Hepatocyte (in vitro differentiated cells): ENCODE measurements around the gene TOR1AIP1. TPM values are rescaled to one million over a fixed set of nuclear protein-coding genes. Genes with fewer than 3 reads are reported as not detected.
"Not testable (repeated sequence)": the region's sequence is repeated elsewhere in the genome, so short reads cannot be mapped to it uniquely, and the experiment has no call there.

Experiments used
- DNase-seq: peaks from one replicate; pipeline ENCODE4 v3.0.0-alpha.2; 2016; ENCODE audit warnings: low spot score
- H2AFZ ChIP-seq: fragments of 200-600 bp; sonication (generic); 2 replicates; pipeline ENCODE4 v1.6.0; 2016; ENCODE audit warnings: antibody characterized with exemption, mild to moderate bottlenecking
- H3K27ac ChIP-seq: fragments of 200-600 bp; sonication (generic); 2 replicates; pipeline ENCODE4 v1.5.1; 2016; ENCODE audit warnings: mild to moderate bottlenecking
- H3K27me3 ChIP-seq: fragments of 200-600 bp; sonication (generic); 2 replicates; pipeline ENCODE4 v1.6.1; 2016
- H3K36me3 ChIP-seq: fragments of 200-600 bp; sonication (generic); replicated peaks from 2 replicates; pipeline ENCODE4 v1.5.1; 2016; ENCODE audit warnings: low read depth; ENCODE audit not compliant: insufficient read depth
- H3K4me1 ChIP-seq: fragments of 200-600 bp; sonication (generic); 2 replicates; pipeline ENCODE4 v1.5.1; 2016; ENCODE audit warnings: mild to moderate bottlenecking, moderate library complexity; ENCODE audit not compliant: insufficient read depth
- H3K4me2 ChIP-seq: fragments of 200-600 bp; sonication (generic); 2 replicates; pipeline ENCODE4 v1.6.0; 2016
- H3K4me3 ChIP-seq: fragments of 200-600 bp; sonication (generic); 2 replicates; pipeline ENCODE4 v1.5.1; 2016; ENCODE audit warnings: mild to moderate bottlenecking
- H3K79me2 ChIP-seq: fragments of 200-600 bp; sonication (generic); 2 replicates; pipeline ENCODE4 v1.6.0; 2017; ENCODE audit warnings: mild to moderate bottlenecking
- H3K9me2 ChIP-seq: fragments of 200-600 bp; sonication (generic); replicated peaks from 2 replicates; pipeline ENCODE4 v1.6.0; 2017; ENCODE audit warnings: mild to moderate bottlenecking; ENCODE audit not compliant: insufficient read depth
- H3K9me3 ChIP-seq: fragments of 200-600 bp; sonication (generic); 2 replicates; pipeline ENCODE4 v1.5.1; 2016; ENCODE audit warnings: low read depth, mild to moderate bottlenecking
- H4K20me1 ChIP-seq: fragments of 200-600 bp; sonication (generic); 2 replicates; pipeline ENCODE4 v1.6.0; 2016; ENCODE audit warnings: mild to moderate bottlenecking; ENCODE audit not compliant: insufficient read depth, poor library complexity, severe bottlenecking
- CTCF ChIP-seq: fragments of 200-600 bp; sonication (generic); IDR thresholded peaks from 2 replicates; pipeline ENCODE4 v1.5.1; 2016; ENCODE audit warnings: antibody characterized with exemption, mild to moderate bottlenecking; ENCODE audit not compliant: poor library complexity
- EZH2 ChIP-seq: fragments of 200-600 bp; sonication (generic); IDR thresholded peaks from 2 replicates; pipeline ENCODE4 v1.6.1; 2016; ENCODE audit warnings: antibody characterized with exemption, mild to moderate bottlenecking, borderline replicate concordance
- EZH2phosphoT487 ChIP-seq: fragments of 200-600 bp; sonication (generic); IDR thresholded peaks from one replicate; pipeline ENCODE4 v1.6.1; 2018; ENCODE audit warnings: antibody characterized with exemption, mild to moderate bottlenecking, low read depth, moderate library complexity; ENCODE audit not compliant: unreplicated experiment, severe bottlenecking
- WGBS: methylation state at CpG from one replicate; pipeline ENCODE4 v1.1.6; 2016; ENCODE audit warnings: low lambda C conversion rate; ENCODE audit errors: missing lambda C conversion rate; 5-methylcytosine and 5-hydroxymethylcytosine counted together
- polyA plus RNA-seq: library from polyadenylated mRNA; unstranded; fragments of >200 nt; fragmentation: Nextera tagmentation; extraction: Ambion mirVana; gene quantifications from 2 replicates; pipeline ENCODE4 v1.2.1, GENCODE V29; 2016
- total RNA-seq: library from RNA; depleted of rRNA; stranded (reverse); fragments of >200 nt; gene quantifications from 2 replicates; pipeline ENCODE4 v1.2.3, GENCODE V29; 2014

The TOR1AIP1 gene
- total and polyA plus RNA-seq, 2 experiments from 2014 or later = 18.8 to 36.1 TPM

GRCh38 chr1:179955731-179956130 is 73.6 kb downstream of the TOR1AIP1 start:
- no peaks in the 10 kb centered on the region for H3K36me3 ChIP-seq
- no peaks in the 10 kb centered on the region for H3K9me3 ChIP-seq
- 2% methylated on average over 3 of the region's 3 CpGs for WGBS
- peaks cover 15% of the 10 kb centered on the region for H3K4me1 ChIP-seq
- peak overlapping the region; percentile 94 for H3K27ac ChIP-seq
- peaks cover 59% of the 10 kb centered on the region for H3K79me2 ChIP-seq
- no peak for TF ChIP-seq EZH2
- no peak for TF ChIP-seq CTCF
- TF ChIP-seq EZH2phosphoT487 = no peak
- H4K20me1 ChIP-seq = peaks cover 22% of the 10 kb centered on the region
- H3K4me2 ChIP-seq = peak overlapping the region; percentile 92
- H3K27me3 ChIP-seq = no peaks in the 10 kb centered on the region
- H2AFZ ChIP-seq = peak overlapping the region; percentile 78
- peak overlapping the region; percentile 71 for H3K4me3 ChIP-seq
- H3K9me2 ChIP-seq = no peaks in the 10 kb centered on the region
- DNase-seq = no peak

- Histone ChIP-seq H3K79me2 (peaks cover 85% of the 10 kb centered on the region), H4K20me1 (peaks cover 38% of the 10 kb centered on the region), H3K4me2 (peak overlapping the region; percentile 92), H3K27ac (no peak overlapping the region), H3K36me3 (no peaks in the 10 kb centered on the region), H3K9me3 (no peaks in the 10 kb centered on the region), H2AFZ (no peak overlapping the region), H3K27me3 (no peaks in the 10 kb centered on the region), H3K4me3 (no peak overlapping the region), H3K9me2 (no peaks in the 10 kb centered on the region), H3K4me1 (peaks cover 14% of the 10 kb centered on the region)
- WGBS = 87% methylated on average over 3 of the region's 3 CpGs
- TF ChIP-seq EZH2 (no peak), EZH2phosphoT487 (no peak), CTCF (no peak)
- DNase-seq = no peak
Observed at GRCh38 chr1:179958359-179958758, 76.3 kb downstream of the TOR1AIP1 start.

GRCh38 chr1:179962168-179962567 is 80.1 kb downstream of the TOR1AIP1 start:
- 92% methylated on average over 8 of the region's 8 CpGs for WGBS
- not testable (repeated sequence) for H3K4me1 ChIP-seq, H3K9me2 ChIP-seq, H3K27me3 ChIP-seq, H3K27ac ChIP-seq, H3K9me3 ChIP-seq, DNase-seq, H3K4me2 ChIP-seq, H3K36me3 ChIP-seq, H3K4me3 ChIP-seq, H2AFZ ChIP-seq
- Histone ChIP-seq H3K79me2 (peaks cover 100% of the 10 kb centered on the region), H4K20me1 (peaks cover 28% of the 10 kb centered on the region)

- no peak overlapping the region for H3K27ac ChIP-seq
- no peaks in the 10 kb centered on the region for H3K27me3 ChIP-seq
- H3K36me3 ChIP-seq = no peaks in the 10 kb centered on the region
- peaks cover 20% of the 10 kb centered on the region for H4K20me1 ChIP-seq
- H3K4me1 ChIP-seq = no peaks in the 10 kb centered on the region
- H3K9me2 ChIP-seq = no peaks in the 10 kb centered on the region
- no peak for DNase-seq
- peaks cover 100% of the 10 kb centered on the region for H3K79me2 ChIP-seq
- no peak overlapping the region for H3K4me3 ChIP-seq
- no peak for TF ChIP-seq EZH2
- no peak for TF ChIP-seq CTCF
- no peak for TF ChIP-seq EZH2phosphoT487
- H2AFZ ChIP-seq = no peak overlapping the region
- H3K9me3 ChIP-seq = peaks cover 6% of the 10 kb centered on the region
- H3K4me2 ChIP-seq = no peak overlapping the region
Observed at GRCh38 chr1:179966551-179966950, 84.5 kb downstream of the TOR1AIP1 start.
